H9 (cell line): ENCODE results near the gene HPS3. TPM values are rescaled to one million over a fixed set of nuclear protein-coding genes. Genes with fewer than 3 reads are reported as not detected.

ENCODE experiments used
- DNase-seq: peaks from one replicate; pipeline ENCODE4 v3.0.0-alpha.2; 2017
- H2AFZ ChIP-seq: one replicate; pipeline ENCODE4 v1.6.1; 2013; ENCODE audit warnings: mild to moderate bottlenecking, low read length, control low read depth, moderate library complexity
- H2AK5ac ChIP-seq: 2 replicates; pipeline ENCODE4 v1.6.1; 2013; ENCODE audit warnings: low read length, control low read depth, mixed read lengths; ENCODE audit not compliant: insufficient read length
- H2BK120ac ChIP-seq: one replicate; pipeline ENCODE4 v1.6.1; 2013; ENCODE audit warnings: low read depth, mild to moderate bottlenecking, low read length, control low read depth, inconsistent platforms; ENCODE audit not compliant: poor library complexity, severe bottlenecking
- H2BK12ac ChIP-seq: 2 replicates; pipeline ENCODE4 v1.6.1; 2013; ENCODE audit warnings: low read length, control low read depth, mixed read lengths, low read depth; ENCODE audit not compliant: insufficient read length
- H2BK15ac ChIP-seq: 2 replicates; pipeline ENCODE4 v1.6.1; 2013; ENCODE audit warnings: low read depth, low read length, control low read depth
- H2BK20ac ChIP-seq: one replicate; pipeline ENCODE4 v1.6.1; 2013; ENCODE audit warnings: low read depth, mild to moderate bottlenecking, low read length, control low read depth, inconsistent platforms; ENCODE audit not compliant: poor library complexity, severe bottlenecking
- H2BK5ac ChIP-seq: 2 replicates; pipeline ENCODE4 v1.6.1; 2013; ENCODE audit warnings: low read length, control low read depth, mixed read lengths; ENCODE audit not compliant: insufficient read length
- H3K14ac ChIP-seq: 2 replicates; pipeline ENCODE4 v1.6.1; 2013; ENCODE audit warnings: low read length, control low read depth; ENCODE audit not compliant: insufficient read depth
- H3K18ac ChIP-seq: 2 replicates; pipeline ENCODE4 v1.6.1; 2013; ENCODE audit warnings: low read depth, mild to moderate bottlenecking, mixed read lengths, low read length, control low read depth; ENCODE audit not compliant: insufficient read length
- H3K23ac ChIP-seq: 2 replicates; pipeline ENCODE4 v1.6.1; 2013; ENCODE audit warnings: low read length, control low read depth, mixed read lengths, low read depth; ENCODE audit not compliant: insufficient read length
- H3K23me2 ChIP-seq: 2 replicates; pipeline ENCODE4 v1.6.1; 2013; ENCODE audit warnings: low read depth, mild to moderate bottlenecking, mixed read lengths, low read length, control low read depth; ENCODE audit not compliant: insufficient read length, poor library complexity, severe bottlenecking
- H3K27ac ChIP-seq: 2 replicates; pipeline ENCODE4 v1.5.1; 2013; ENCODE audit warnings: low read length, control low read depth, mixed read lengths, low read depth; ENCODE audit not compliant: insufficient read length
- H3K27me3 ChIP-seq: 2 replicates; pipeline ENCODE4 v1.6.1; 2013; ENCODE audit warnings: low read length, control low read depth, inconsistent platforms; ENCODE audit not compliant: insufficient read depth
- H3K4ac ChIP-seq: 2 replicates; pipeline ENCODE4 v1.6.1; 2013; ENCODE audit warnings: low read depth, mild to moderate bottlenecking, control low read depth, inconsistent platforms, low read length, moderate library complexity
- H3K4me1 ChIP-seq: 2 replicates; pipeline ENCODE4 v1.6.1; 2013; ENCODE audit warnings: low read length, control low read depth, inconsistent platforms; ENCODE audit not compliant: insufficient read depth
- H3K4me2 ChIP-seq: 2 replicates; pipeline ENCODE4 v1.6.1; 2013; ENCODE audit warnings: low read length, control low read depth, mixed read lengths; ENCODE audit not compliant: insufficient read length, insufficient read depth
- H3K56ac ChIP-seq: 2 replicates; pipeline ENCODE4 v1.6.1; 2013; ENCODE audit warnings: low read depth, mild to moderate bottlenecking, mixed read lengths, low read length, control low read depth; ENCODE audit not compliant: insufficient read length
- H3K79me1 ChIP-seq: 2 replicates; pipeline ENCODE4 v1.6.1; 2013; ENCODE audit warnings: low read depth, mild to moderate bottlenecking, moderate library complexity, low read length, control low read depth, inconsistent platforms; ENCODE audit not compliant: insufficient read depth, poor library complexity, severe bottlenecking
- H3K79me2 ChIP-seq: 2 replicates; pipeline ENCODE4 v1.6.1; 2013; ENCODE audit warnings: low read length, control low read depth, inconsistent platforms; ENCODE audit not compliant: insufficient read depth
- H3K9ac ChIP-seq: 2 replicates; pipeline ENCODE4 v1.6.1; 2013; ENCODE audit warnings: low read length, control low read depth, mixed read lengths; ENCODE audit not compliant: insufficient read length; ENCODE audit errors: extremely low read depth
- H3K9me3 ChIP-seq: one replicate; pipeline ENCODE4 v1.6.1; 2013; ENCODE audit warnings: low read depth, low read length, inconsistent platforms; ENCODE audit not compliant: control insufficient read depth
- H3T11ph ChIP-seq: one replicate; pipeline ENCODE4 v1.6.1; 2013; ENCODE audit warnings: mild to moderate bottlenecking, low read length, control low read depth, inconsistent platforms
- H4K20me1 ChIP-seq: one replicate; pipeline ENCODE4 v1.6.1; 2013; ENCODE audit not compliant: control insufficient read depth, insufficient read length, insufficient read depth
- H4K5ac ChIP-seq: 2 replicates; pipeline ENCODE4 v1.6.1; 2013; ENCODE audit warnings: low read depth, mild to moderate bottlenecking, mixed read lengths, low read length, control low read depth; ENCODE audit not compliant: insufficient read length
- H4K8ac ChIP-seq: replicated peaks from 2 replicates; pipeline ENCODE4 v1.6.1; 2013; ENCODE audit warnings: low read length, control low read depth, mixed read lengths, low read depth; ENCODE audit not compliant: insufficient read length
- H4K91ac ChIP-seq: 2 replicates; pipeline ENCODE4 v1.6.1; 2013; ENCODE audit warnings: low read depth, mild to moderate bottlenecking, moderate library complexity, mixed read lengths, low read length, control low read depth; ENCODE audit not compliant: insufficient read length
- H3K27ac Mint-ChIP-seq, 3 experiments: 2 replicates in 2 of 3; 3 replicates in 1 of 3; pipeline ENCODE4 v1.8.0; 2020 to 2021; ENCODE audit warnings: mixed read lengths in 3 of 3, mild to moderate bottlenecking in 1 of 3, moderate library complexity in 1 of 3
- H3K27me3 Mint-ChIP-seq: 2 replicates; pipeline ENCODE4 v1.8.0; 2021; ENCODE audit warnings: low read depth, mild to moderate bottlenecking, moderate library complexity, mixed read lengths
- H3K36me3 Mint-ChIP-seq, 3 experiments: 2 replicates in 2 of 3; 3 replicates in 1 of 3; pipeline ENCODE4 v1.8.0; 2020 to 2021; ENCODE audit warnings: low read depth in 3 of 3, mixed read lengths in 3 of 3; ENCODE audit not compliant: insufficient read depth in 1 of 3
- H3K4me1 Mint-ChIP-seq, 2 experiments: 2 replicates each; pipeline ENCODE4 v1.8.0; 2020; ENCODE audit warnings: mixed read lengths in 2 of 2
- H3K4me3 Mint-ChIP-seq, 2 experiments: 2 replicates in 1 of 2; 3 replicates in 1 of 2; pipeline ENCODE4 v1.8.0; 2020 to 2021; ENCODE audit warnings: mild to moderate bottlenecking in 2 of 2, mixed read lengths in 2 of 2, moderate library complexity in 1 of 2
- H3K9me3 Mint-ChIP-seq, 2 experiments: 2 replicates in 1 of 2; 3 replicates in 1 of 2; pipeline ENCODE4 v1.8.0; 2020; ENCODE audit warnings: mild to moderate bottlenecking in 2 of 2, mixed read lengths in 2 of 2, moderate library complexity in 1 of 2
- WGBS: extraction: QIAGEN DNeasy Blood & Tissue Kit; methylation state at CpG from one replicate; pipeline ENCODE4 v1.1.7; 2013; ENCODE audit warnings: missing lambda C conversion rate, low lambda C conversion rate, mixed read lengths; ENCODE audit not compliant: insufficient read length; ENCODE audit errors: extremely low coverage; 5-methylcytosine and 5-hydroxymethylcytosine counted together
- total RNA-seq: library from RNA; stranded (reverse); gene quantifications from 2 replicates; pipeline ENCODE4 v1.2.1, GENCODE V29; 2021
- TF ChIP-seq, protein P1 (sequence below): fragments of 200-600 bp; sonication (generic); conservative IDR thresholded peaks from 3 replicates; pipeline ENCODE4 v1.8.0; 2021; ENCODE audit warnings: antibody characterized with exemption, mild to moderate bottlenecking

The HPS3 gene
- total RNA-seq, 1 experiment from 2014 or later: 46.5 TPM

DNA sequence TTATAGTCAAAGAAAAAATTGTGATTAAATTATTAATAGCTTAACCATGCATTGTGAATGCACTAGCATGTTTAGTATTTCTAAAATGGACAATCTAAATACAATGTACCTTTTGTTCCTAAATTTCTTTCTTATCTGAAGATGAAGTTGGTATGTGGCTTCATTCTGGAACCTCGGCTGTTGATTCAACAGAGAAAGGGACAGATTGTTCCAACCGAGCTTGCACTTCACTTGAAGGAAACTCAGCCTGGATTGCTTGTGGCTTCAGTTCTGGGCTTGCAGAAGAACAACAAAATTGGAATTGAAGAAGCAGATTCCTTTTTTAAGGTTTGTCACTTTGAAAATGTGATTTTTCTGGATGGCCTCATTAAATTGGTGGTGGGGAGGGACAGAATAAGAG is 32.6 kb downstream of the HPS3 start:
- Histone ChIP-seq H2BK12ac (no peak overlapping the region), H2BK120ac (no peak overlapping the region), H3K14ac (no peak overlapping the region), H4K20me1 (no peaks in the 10 kb centered on the region), H2AFZ (no peak overlapping the region), H2BK20ac (no peak overlapping the region), H3K4me2 (no peak overlapping the region), H3K18ac (no peak overlapping the region), H4K8ac (no peak overlapping the region), H3K4me1 (0 out of 2 replicates have a peak, but pooled peaks cover 2% of the 10 kb centered on the region), H2AK5ac (no peak overlapping the region), H3K27ac (no peak overlapping the region), H3K79me2 (no peaks in the 10 kb centered on the region), H3K23me2 (no peaks in the 10 kb centered on the region), H3T11ph (no peak overlapping the region), H2BK15ac (no peak overlapping the region), H4K91ac (no peak overlapping the region), H3K79me1 (no peaks in the 10 kb centered on the region), H3K9me3 (no peaks in the 10 kb centered on the region), H3K27me3 (no peaks in the 10 kb centered on the region), H3K4ac (no peak overlapping the region), H3K56ac (no peak overlapping the region), H3K23ac (no peak overlapping the region), H2BK5ac (no peak overlapping the region), H3K9ac (no peak overlapping the region), H4K5ac (no peak overlapping the region)
- Mint-ChIP-seq H3K36me3 (peaks cover 20 to 73% (median 70%) of the 10 kb centered on the region in 3 experiments; a peak in 6 of 7 replicates), H3K4me1 (no peaks in the 10 kb centered on the region), H3K4me3 (no peak overlapping the region), H3K27me3 (no peaks in the 10 kb centered on the region), H3K27ac (no peak overlapping the region; a peak in 1 of 7 replicates), H3K9me3 (no peaks in the 10 kb centered on the region)
- TF ChIP-seq, protein P1, sequence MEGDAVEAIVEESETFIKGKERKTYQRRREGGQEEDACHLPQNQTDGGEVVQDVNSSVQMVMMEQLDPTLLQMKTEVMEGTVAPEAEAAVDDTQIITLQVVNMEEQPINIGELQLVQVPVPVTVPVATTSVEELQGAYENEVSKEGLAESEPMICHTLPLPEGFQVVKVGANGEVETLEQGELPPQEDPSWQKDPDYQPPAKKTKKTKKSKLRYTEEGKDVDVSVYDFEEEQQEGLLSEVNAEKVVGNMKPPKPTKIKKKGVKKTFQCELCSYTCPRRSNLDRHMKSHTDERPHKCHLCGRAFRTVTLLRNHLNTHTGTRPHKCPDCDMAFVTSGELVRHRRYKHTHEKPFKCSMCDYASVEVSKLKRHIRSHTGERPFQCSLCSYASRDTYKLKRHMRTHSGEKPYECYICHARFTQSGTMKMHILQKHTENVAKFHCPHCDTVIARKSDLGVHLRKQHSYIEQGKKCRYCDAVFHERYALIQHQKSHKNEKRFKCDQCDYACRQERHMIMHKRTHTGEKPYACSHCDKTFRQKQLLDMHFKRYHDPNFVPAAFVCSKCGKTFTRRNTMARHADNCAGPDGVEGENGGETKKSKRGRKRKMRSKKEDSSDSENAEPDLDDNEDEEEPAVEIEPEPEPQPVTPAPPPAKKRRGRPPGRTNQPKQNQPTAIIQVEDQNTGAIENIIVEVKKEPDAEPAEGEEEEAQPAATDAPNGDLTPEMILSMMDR: no peak
- WGBS: no CpG with 5 or more reads among the region's 2 CpGs
- DNase-seq: no peak
